ENCODE measurements around the gene FXYD5. TPM values are rescaled to one million over a fixed set of nuclear protein-coding genes. Genes with fewer than 3 reads are reported as not detected.
A peak's percentile ranks its signal among the peaks of the same experiment; 100 is the strongest.
"Not testable (repeated sequence)": the region's sequence is repeated elsewhere in the genome, so short reads cannot be mapped to it uniquely, and the experiment has no call there.

FXYD5 gene
- total RNA-seq, 1 experiment from 2014 or later: 123 TPM

GRCh38 chr19:35194012-35194984, 39.8 kb downstream of the FXYD5 start:
- TF ChIP-seq RAD21 (IDR thresholded peaks at IDR 0.05; ENCODE audit: low read depth): peak; percentile 9; the same call in 1 of the 2 replicates
- TF ChIP-seq EGR1 (IDR thresholded peaks at IDR 0.05; ENCODE audit: low read depth): no peak
- intact Hi-C loops (cut with micrococcal nuclease): no loop called here
- Histone ChIP-seq H4K20me1 (ENCODE audit: insufficient read depth) (no peaks in the 10 kb centered on the region), H3K4me1 (ENCODE audit: control insufficient read depth in 1 of 2, insufficient read depth in 2 of 2, low read length in 2 of 2) (no peaks in the 10 kb centered on the region), H3K36me3 (ENCODE audit: control insufficient read depth in 1 of 2, insufficient read depth in 2 of 2, low read length in 2 of 2) (no peaks in the 10 kb centered on the region), H3K4me3 (replicated peaks in 1 of 2; ENCODE audit: low read depth in 1 of 2, low read length in 2 of 2) (no peak overlapping the region), H3K79me2 (ENCODE audit: insufficient read depth, low read length) (no peaks in the 10 kb centered on the region), H3K9me3 (ENCODE audit: control insufficient read depth in 1 of 2, insufficient read depth in 1 of 2, low read depth in 1 of 2, low read length in 2 of 2) (peaks cover 0 to 7% of the 10 kb centered on the region in 2 experiments; a peak in 2 of 4 replicates), H3K4me2 (ENCODE audit: low read length) (no peak overlapping the region), H3K27me3 (ENCODE audit: insufficient read depth, low read length) (no peaks in the 10 kb centered on the region), H2AFZ (ENCODE audit: low read depth, low read length, poor library complexity, severe bottlenecking) (no peak overlapping the region), H3K27ac (ENCODE audit: low read depth, low read length) (no peak overlapping the region), H3K9ac (ENCODE audit: low read length) (no peak overlapping the region), H3K9me2 (ENCODE audit: insufficient read depth) (no peaks in the 10 kb centered on the region)
- no peak for DNase-seq (ENCODE audit: low read depth, low spot score)
- BruUV-seq (replicated peaks): no TSS peak
- ChIA-PET RAD21 (ENCODE audit: low non-redundant PET in 1 of 2, low total read pairs in 2 of 2, uncharacterized antibody in 2 of 2, unreplicated experiment in 2 of 2) (no interaction called here), CTCF (no interaction called here), POLR2A (no interaction called here)
- ATAC-seq: no peak

- H3K27ac ChIP-seq (ENCODE audit: low read depth, low read length): no peak overlapping the region
- no peaks in the 10 kb centered on the region for H4K20me1 ChIP-seq (ENCODE audit: insufficient read depth)
- H3K9me3 ChIP-seq (ENCODE audit: control insufficient read depth in 1 of 2, insufficient read depth in 1 of 2, low read depth in 1 of 2, low read length in 2 of 2): peaks cover 0 to 7% of the 10 kb centered on the region in 2 experiments; a peak in 2 of 4 replicates
- H3K4me3 ChIP-seq (replicated peaks in 1 of 2; ENCODE audit: low read depth in 1 of 2, low read length in 2 of 2): no peak overlapping the region
- no peaks in the 10 kb centered on the region for H3K27me3 ChIP-seq (ENCODE audit: insufficient read depth, low read length)
- no peaks in the 10 kb centered on the region for H3K79me2 ChIP-seq (ENCODE audit: insufficient read depth, low read length)
- RAD21 ChIA-PET (ENCODE audit: low non-redundant PET in 1 of 2, low total read pairs in 2 of 2, uncharacterized antibody in 2 of 2, unreplicated experiment in 2 of 2): no interaction called here
- no peaks in the 10 kb centered on the region for H3K36me3 ChIP-seq (ENCODE audit: control insufficient read depth in 1 of 2, insufficient read depth in 2 of 2, low read length in 2 of 2)
- no peak overlapping the region for H3K4me2 ChIP-seq (ENCODE audit: low read length)
- no peak for TF ChIP-seq MAX (IDR thresholded peaks at IDR 0.05)
- TF ChIP-seq CTCF (IDR thresholded peaks at IDR 0.05 in 2 of 3, conservative IDR thresholded peaks at IDR 0.05 in 1 of 3; ENCODE audit: borderline replicate concordance in 1 of 3, insufficient read depth in 1 of 3, low read depth in 2 of 3, low read length in 2 of 3): no peak
- no peak for TF ChIP-seq FOSL1 (IDR thresholded peaks at IDR 0.05; ENCODE audit: low read depth)
- no peak for TF ChIP-seq POLR2AphosphoS5 (IDR thresholded peaks at IDR 0.05; ENCODE audit: low read depth, low read length)
- no peak for TF ChIP-seq SP1 (IDR thresholded peaks at IDR 0.05; ENCODE audit: low read depth)
- TF ChIP-seq RAD21 (IDR thresholded peaks at IDR 0.05; ENCODE audit: low read depth): no peak
- no peak for TF ChIP-seq CEBPB (IDR thresholded peaks at IDR 0.05; ENCODE audit: low read depth)
- POLR2A ChIA-PET: no interaction called here
- intact Hi-C loops (cut with micrococcal nuclease): no loop called here
- CTCF ChIA-PET: no interaction called here
- BruUV-seq (replicated peaks): no TSS peak
- no peak for ATAC-seq
- no peak overlapping the region for H2AFZ ChIP-seq (ENCODE audit: low read depth, low read length, poor library complexity, severe bottlenecking)
- no peaks in the 10 kb centered on the region for H3K9me2 ChIP-seq (ENCODE audit: insufficient read depth)
- no peaks in the 10 kb centered on the region for H3K4me1 ChIP-seq (ENCODE audit: control insufficient read depth in 1 of 2, insufficient read depth in 2 of 2, low read length in 2 of 2)
- no peak overlapping the region for H3K9ac ChIP-seq (ENCODE audit: low read length)
- DNase-seq (ENCODE audit: low read depth, low spot score): no peak
These were observed 41.3 kb downstream of the FXYD5 start for GRCh38 chr19:35195830-35196229.

GRCh38 chr19:35196861-35197260, 42.3 kb downstream of the FXYD5 start:
- H3K36me3 ChIP-seq (ENCODE audit: control insufficient read depth in 1 of 2, insufficient read depth in 2 of 2, low read length in 2 of 2); H3K9me2 ChIP-seq (ENCODE audit: insufficient read depth); H3K9ac ChIP-seq (ENCODE audit: low read length); H3K4me3 ChIP-seq (replicated peaks in 1 of 2; ENCODE audit: low read depth in 1 of 2, low read length in 2 of 2); ATAC-seq; H3K4me1 ChIP-seq (ENCODE audit: control insufficient read depth in 1 of 2, insufficient read depth in 2 of 2, low read length in 2 of 2); H2AFZ ChIP-seq (ENCODE audit: low read depth, low read length, poor library complexity, severe bottlenecking); intact Hi-C loops (cut with micrococcal nuclease); CTCF ChIA-PET; H3K79me2 ChIP-seq (ENCODE audit: insufficient read depth, low read length); POLR2A ChIA-PET; BruUV-seq (replicated peaks); H3K4me2 ChIP-seq (ENCODE audit: low read length); DNase-seq (ENCODE audit: low read depth, low spot score); H3K27me3 ChIP-seq (ENCODE audit: insufficient read depth, low read length); H3K9me3 ChIP-seq (ENCODE audit: control insufficient read depth in 1 of 2, insufficient read depth in 1 of 2, low read depth in 1 of 2, low read length in 2 of 2); RAD21 ChIA-PET (ENCODE audit: low non-redundant PET in 1 of 2, low total read pairs in 2 of 2, uncharacterized antibody in 2 of 2, unreplicated experiment in 2 of 2); H3K27ac ChIP-seq (ENCODE audit: low read depth, low read length); H4K20me1 ChIP-seq (ENCODE audit: insufficient read depth): not testable (repeated sequence)
